Activated T-helper 1 cell treated with anti-CD3 and anti-CD28 coated beads, Interleukin-2, amount 50 U/mL, for 16 hours (primary cell): ENCODE measurements around the gene THBS4.

Source experiments
- DNase-seq, 2 donors: peaks; one replicate each; pipeline ENCODE4 v3.0.0-alpha.2; 2020; ENCODE audit warnings: low read depth in 1 of 2, low spot score in 1 of 2

Gene THBS4

DNA sequence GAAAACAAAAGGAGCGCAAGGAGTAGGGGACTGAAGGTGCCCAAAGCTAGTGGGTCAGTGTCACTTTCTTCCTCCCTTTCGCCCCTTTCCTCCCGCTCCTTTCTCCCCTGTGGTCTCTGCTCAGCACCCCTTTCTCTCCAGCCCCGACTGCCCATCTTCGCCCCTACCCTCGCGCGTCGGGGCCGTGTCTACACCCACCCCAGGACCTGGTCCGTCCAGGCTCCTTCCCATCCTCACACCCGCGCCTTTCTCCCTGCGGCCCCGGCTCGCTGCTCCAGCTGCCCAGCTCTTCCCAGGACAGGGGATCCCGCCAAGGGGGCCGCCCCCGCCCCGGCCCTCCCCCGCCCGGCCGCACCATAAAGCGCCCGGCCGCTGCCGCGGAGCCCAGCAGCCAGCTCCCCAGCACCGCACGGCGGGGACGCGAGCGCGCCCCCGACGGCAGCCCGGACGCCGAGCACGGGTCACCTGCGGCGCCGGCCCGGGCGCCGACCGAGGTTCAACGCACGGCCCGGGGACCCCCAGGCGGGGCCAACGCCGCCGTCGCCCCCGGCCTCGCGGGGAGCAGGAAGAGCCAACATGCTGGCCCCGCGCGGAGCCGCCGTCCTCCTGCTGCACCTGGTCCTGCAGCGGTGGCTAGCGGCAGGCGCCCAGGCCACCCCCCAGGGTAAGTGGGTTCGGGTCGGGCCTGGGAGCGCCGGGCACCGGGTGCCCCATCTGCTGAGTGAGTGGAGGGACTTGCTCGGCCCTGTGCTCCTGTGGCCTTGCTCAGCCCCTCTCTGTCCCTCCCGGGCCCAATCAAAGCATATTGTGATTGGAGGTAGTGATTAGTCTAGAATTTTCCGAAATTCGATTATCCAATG lies at the start of gene THBS4:
THBS4 (plus strand) TSS at position 387 of the 860 bp plus-strand sequence; CDS start at position 577, 190 bp downstream.
- no peak for DNase-seq

DNA sequence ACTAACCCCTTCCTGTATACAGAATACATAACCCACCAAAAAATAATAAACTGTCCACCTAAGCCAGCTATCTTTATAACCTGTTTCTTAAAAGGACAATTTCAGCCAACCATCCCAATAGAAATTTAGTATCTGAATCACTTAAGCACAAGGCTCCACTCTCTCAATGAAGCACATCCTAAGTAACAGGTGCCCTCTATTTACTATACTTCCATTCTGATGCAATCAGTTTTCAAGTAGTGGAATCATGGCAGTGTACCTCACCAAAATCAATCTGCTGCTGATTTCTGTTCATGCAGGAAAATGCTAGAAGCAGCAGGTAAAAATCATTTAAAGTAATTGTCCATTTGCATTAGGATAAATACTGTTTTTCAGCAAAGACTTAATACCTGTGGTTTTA lies 48.9 kb upstream of the THBS4 start:
- no peak for DNase-seq

DNA sequence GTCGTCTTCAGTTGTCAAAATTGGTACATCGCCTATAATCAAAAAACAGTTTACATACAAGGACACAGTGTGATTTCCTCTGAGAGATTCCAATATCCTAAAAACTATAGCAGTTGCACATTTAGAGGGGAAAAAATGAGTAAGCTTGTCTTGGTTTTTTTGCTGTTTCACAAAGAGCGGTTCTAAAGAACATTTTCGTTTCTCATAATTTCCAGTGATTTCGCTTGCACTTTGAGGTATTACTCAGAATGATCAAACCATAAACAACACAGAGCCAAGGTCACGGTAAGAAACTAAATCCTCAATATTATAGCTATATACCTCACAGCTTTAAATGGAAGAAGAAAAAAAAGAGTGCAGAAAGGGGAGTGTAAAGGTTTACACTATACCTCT lies 44.9 kb upstream of the THBS4 start:
- no peak for DNase-seq

DNA sequence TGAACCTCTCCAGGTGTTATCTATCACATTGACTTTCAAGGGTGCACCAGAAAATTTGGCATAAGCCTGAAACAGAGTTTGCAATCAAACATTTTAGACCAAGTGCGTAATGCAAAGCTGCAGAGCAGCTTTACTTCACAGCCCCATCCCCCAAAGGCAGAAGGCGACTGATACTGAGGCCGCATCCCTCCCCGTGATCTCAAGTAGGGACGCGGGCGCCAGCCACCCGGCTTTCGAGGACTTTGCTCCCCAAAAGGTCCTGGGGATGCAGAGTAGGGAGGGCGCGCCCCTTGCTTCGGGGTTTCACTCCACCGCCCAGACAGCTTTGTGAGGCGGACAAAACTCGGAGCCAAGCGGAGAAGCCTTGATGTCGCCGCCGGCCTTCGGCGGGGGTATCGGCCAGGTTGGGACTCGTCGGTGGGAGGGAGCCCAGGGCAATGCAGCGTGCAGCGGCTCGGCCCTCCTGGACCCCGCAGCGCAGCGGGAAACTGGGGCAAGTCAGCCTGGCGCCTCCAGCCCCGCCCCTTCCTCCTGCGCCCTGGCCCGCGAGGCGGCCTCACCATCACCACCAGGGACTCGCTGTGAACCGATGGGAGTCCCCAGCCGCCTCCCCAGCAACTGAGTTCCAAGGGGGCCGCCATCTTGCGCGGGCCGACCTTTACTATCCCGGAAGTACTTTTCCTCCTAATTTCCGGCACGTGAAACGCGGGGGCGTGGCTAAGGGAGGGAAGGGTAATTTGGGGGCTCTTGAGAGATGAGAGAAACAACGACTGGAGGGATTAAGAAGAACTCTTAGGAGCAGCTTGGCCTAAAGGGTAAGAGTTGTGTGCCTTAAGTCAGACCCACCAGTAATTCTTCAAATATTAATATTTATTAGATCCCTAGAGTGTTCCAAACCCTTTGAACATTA lies 44.3 kb upstream of the THBS4 start, which contains the start of gene MTX3:
MTX3 (minus strand) TSS at position 665 of the 910 bp plus-strand sequence; CDS start at position 641, 24 bp downstream.
- peak; percentile 68 to 75 for DNase-seq

DNA sequence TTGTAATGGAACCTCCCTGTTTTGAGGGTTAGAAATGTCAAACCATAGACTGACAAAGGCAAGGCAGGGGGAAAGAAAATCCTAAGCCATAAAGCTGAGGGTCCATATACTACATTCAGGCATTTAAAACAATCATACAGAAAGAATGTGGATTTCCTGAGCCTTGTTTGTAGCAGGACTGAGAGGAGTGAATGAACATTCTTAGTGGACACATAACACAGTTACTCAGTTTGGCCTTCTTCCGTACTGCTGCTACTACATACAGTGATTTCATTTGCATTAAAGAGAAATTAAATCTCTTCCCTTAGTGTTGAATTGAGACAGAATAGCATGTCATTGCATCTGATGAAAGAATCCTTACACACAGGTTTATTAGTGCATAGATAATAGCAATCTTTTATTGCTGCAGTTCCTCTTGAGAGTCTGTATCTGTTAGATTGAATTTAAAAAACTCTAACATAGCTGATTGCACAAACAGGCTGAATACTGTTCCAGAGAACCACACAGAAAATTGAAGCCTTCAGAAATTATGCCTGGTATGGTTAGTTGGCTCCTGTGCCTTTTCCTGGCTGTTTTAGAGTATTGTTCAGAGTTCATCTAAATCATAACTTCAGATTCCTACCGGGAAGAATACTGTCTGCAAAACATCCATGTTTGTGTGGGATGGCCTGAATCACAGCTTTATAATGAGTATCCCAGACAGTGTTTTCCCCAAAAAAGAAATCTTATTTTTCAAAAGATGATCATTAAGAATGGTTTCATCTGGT lies 42.1 kb upstream of the THBS4 start:
- no peak for DNase-seq

DNA sequence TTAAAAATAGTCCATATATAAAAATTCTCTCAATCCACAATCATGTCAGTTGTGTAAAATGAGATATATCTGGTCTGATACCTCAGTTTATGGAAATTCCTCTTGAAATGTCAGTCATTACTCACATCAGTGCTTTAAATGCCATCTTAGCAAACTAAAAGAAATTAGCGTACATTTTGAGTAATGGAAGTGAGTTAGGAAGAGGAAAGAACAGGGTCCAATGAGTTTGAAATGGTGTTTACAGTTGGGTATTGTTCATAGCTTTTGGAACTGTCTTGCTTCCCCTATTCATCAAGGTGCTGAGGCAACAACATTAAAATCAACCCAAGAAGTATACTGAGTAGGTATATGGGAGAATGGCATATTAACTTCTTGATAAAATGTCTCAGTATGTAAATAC lies 35.4 kb upstream of the THBS4 start:
- no peak for DNase-seq

DNA sequence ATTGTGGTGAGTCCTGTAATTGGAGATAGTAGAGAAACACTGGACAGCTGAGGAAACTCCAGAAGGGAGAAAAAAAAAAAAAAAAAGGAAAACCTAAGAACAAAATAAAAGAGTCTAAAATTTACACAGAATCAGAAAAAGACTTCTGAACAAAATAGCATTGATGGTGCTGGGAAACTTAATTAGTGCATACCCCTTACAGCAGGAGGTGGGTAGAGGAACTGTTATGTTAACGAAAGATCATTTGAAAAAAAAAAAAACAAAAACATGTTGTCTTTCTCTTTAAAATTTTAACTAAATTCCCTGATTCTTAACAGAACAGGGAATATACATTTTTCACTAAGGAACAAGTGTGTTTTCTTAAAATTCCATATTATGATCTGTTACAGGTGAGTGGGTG lies 32.5 kb upstream of the THBS4 start:
- DNase-seq: no peak

DNA sequence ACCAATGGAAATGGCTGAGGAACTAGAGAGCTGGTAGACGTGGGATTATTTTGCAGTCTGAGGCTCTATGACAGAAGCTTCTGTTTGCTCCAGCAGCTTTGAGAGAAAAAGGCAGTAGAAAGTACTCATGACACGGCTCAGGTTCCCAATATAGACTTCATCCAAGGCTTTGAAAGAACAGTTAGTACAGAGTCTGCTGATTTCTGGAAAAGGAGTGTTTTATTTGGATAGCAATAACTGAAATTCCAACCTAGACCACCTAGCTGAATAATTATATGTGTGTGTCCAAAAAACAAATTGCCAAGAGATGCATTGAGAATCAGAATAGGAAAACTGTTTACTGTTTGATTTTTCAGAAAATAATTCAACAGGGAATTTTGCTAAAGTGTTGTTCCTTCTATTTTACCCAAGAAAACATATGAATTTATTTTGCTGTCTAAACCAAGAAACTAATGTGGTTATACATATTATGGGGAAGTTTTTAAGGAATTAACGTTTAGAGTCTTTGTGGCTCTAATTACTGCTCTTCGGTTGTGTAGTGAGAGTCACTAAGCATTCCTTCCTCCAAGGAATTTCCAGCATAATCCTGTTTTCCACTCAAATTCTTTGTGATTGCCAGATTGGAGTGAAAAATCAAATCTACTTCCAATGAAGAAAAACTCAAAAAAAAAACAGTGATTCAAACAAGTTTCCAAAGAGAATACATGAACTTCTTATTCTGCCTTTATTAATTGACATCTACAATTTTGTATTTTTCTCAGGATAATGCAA lies 26.0 kb upstream of the THBS4 start:
- DNase-seq: no peak

DNA sequence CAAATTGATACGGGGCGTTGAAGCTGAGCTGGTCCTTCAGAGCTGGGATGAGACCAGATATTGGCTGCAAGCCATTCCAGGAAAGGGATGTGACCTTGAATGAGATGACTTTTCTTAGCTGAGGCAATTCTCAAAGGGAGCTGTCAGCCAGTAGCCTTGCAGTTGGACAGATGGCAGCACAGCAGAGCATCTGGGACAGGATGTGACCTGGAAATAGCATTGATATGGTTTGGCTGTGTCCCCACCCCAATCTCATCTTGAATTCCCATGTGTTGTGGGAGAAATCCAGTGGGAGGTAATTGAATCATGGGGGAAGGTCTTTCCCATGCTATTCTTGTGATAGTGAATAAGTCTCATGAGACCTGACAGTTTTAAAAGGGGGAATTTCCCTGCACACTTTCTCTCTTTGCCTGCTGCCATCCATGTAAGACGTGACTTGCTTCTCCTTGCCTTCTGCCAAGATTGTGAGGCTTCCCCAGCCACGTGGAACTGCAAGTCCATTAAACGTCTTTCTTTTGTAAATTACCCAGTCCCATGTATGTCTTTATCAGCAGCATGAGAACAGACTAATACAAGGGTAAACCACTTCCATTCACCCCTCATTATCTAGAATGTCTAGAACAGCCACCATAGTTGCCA lies 24.3 kb upstream of the THBS4 start:
- DNase-seq: no peak

DNA sequence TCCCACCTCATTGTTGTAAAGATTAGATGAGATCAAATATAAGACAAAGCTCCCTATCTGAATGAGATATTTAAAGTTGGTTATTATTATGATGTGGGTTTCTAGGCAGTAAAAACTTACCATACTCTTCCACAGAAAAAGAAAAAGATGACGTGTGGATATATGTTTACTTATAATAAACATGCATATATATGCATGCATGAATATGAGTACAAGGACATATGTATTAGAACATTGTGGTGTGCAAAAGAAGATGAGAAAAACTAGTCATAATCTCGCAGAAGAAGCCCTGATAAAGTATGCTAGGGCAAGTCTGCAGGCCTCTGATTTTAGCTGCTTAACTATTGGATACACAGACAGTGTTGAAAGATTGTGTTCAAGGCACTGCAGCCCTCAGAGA lies 10.1 kb upstream of the THBS4 start:
- no peak for DNase-seq

DNA sequence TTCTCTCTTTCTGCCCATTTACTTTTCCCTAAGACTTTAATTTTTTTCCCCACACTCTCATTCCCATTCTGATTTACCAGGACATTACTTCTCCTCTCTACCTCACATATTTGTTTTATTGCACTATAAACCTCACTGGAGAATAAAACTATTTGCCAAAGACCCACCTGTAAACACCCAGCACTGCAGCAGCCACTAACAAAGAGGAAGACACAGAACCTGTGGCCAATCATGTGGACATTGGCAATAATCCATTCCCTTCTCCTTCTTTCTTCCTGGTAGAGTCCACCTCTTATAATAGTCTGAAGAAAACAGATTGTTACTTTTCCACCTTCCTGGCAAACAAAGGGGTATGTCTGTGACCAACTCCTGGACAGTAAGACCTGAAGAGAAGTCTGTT lies 8.3 kb upstream of the THBS4 start:
- DNase-seq: no peak

DNA sequence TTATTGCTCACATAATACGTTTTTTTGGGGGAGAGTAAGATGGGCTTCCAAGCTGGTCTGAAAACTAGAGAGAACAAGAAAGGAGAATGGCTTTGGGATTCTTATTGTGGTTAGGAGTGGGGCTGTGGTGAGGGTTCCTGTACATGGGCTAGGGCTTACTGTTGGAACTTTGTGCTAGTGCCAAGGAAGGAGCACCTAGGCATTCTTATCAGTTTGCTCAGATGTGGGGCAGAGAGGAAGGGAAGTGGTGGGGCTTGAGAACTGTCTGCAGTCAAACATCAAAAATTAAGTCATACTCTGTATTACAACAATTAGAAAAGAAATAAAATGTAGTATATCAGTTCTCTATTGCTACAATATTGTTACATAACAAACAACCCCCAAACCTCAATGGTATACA lies 4.0 kb upstream of the THBS4 start:
- DNase-seq: no peak

DNA sequence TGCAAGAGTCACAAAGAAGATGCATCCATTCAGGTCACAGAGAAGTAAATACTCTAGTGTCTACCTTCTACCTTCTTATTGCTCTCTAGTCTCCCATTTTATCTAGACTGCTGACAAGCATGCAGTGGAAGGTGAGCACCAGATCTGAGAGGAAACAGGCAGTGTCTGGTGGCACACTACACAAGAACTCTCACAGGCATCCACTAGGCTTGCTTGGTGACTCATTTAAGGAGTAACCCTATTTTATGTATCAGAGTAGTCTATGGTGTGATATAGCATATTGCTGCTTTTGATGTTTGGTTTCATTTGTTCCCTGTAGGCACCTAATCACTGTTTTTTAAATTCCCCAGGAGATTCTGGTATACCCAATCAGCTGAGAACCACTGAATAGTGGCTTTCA lies 1.6 kb upstream of the THBS4 start:
- DNase-seq: no peak

DNA sequence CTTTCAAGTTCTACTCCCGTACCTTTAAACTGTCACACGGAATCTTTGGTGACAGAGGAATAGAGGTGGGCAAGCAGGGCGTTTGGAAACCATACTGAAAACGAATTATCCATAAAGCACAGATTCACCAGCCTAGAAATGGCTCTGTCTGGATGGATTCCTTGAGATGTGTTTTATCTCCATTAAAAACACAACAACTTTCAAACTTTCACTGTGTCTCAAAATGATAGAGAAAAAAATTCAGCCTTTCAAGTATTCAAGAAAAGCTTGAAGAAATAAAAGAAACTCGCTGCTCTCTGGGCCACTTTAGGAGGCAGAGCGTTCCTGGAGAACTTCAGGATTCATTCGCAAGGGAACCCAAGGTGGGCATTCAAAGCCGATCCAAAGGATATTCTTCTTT lies 589 bp upstream of the THBS4 start:
- DNase-seq: no peak

DNA sequence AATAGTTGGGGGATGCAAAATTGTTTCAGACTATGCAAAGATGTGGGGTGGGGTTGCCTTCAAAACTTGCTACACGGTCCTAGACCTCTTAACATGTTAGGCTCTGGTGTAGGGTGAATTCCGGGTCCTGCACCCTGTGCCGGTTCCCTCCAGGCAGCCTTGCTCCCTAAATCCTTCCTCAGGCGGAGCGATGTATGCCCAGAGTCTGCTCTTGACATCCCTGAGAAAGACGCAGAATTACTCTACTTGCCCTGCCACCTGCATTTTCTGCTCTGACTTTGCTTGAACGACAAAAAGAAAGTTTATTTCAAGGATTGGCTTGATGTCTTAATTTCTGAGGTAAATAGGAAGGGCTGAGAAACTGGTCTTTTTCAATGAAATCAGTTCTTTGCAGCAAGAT lies 691 bp downstream of the THBS4 start:
- DNase-seq: no peak

DNA sequence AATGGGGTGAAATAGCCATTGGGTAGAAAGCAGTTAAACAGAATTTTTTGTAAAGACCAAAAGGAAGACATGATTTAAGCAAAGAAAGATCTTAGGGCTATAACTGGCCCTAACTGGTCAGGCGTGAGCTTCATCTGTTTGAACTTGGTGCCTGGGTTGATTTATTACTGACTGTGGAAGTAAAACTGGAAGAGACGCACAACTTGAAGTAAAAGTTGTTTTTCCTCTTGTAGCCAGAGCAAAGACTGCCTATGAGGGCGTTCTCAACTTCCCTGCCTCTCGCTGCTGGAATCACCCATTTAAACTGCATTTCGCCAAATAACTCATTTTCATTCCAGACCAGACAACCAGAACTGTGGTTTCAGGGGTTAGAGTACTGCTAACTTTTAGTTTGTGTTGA lies 1.5 kb downstream of the THBS4 start:
- DNase-seq: no peak

DNA sequence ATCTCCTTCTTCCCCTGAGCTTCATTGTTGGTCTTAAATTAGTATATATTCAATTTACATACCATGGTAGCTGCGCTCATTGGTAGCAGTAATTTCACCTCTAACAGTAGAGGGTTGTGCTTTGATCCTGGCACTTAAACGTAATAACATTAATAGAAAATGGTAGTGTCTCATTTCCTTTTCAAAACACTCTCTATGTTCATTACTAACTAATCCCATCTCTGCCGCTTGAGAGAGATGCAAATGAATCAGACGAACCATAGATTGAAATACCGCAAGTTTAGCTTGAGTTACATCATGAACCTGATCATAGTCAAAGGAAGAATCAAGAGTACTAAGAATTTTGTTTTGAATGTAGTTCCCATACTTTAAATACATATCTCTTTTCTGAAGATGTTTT lies 2.2 kb downstream of the THBS4 start:
- no peak for DNase-seq

DNA sequence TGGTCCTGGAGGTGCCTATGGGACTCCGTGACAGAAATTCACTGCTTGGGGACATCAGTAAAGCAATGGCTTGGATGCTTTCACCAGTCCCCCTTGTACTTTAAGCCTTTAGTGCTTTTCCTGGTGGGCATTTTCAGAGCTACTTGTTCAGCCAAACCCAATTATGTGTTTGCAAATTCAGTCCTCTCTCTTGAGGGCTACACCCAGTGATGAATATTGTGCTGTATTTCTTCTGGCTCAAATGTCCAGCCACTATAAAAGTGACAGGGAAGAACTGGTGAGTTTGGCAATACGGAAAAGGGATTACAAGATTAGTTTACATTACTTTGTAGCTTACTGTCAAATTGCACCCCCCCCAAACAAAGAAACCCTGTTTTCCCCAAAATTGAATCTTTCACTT lies 4.5 kb downstream of the THBS4 start:
- DNase-seq: no peak

DNA sequence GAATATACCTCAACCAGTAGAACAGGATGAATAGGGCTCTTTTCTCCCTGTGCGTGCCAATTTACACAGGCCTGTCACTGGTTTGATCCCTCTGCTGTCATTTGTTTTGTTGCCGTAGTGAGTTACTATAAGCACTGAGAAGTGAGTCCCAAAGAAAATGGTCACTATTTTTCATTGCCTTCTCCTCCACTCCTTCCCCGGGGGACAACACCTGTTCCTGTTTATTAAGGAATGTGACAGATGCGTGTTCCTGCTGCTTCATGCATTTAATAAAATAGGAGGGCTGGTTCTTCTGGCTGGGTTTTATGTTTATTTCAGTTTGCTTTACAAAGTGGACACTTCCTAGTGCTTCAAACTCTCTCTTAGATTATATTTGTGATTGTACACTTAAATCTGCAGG lies 6.4 kb downstream of the THBS4 start:
- DNase-seq: no peak

DNA sequence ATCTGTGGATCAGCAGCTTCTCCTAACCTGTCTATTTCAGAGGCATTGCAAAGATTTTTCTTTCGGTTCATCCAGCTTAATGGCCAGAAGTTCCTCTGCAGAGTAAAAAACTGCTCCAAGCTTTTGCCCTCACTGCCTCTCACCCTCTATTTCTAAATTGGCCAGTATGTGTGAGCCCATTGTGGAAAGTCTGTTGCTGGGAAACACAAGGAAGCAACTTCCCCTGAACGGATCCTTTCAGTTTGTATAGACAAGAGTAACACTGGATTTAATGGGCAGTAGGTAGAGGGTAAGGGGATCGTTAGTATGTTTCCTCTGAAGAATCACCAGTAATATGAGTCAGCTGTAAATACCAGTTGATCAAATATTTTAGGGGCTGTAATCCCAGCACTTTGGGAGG lies 7.2 kb downstream of the THBS4 start:
- DNase-seq: no peak
